HFFc6 (cell line): Measurements from ENCODE around the gene NFILZ. TPM values are rescaled to one million over a fixed set of nuclear protein-coding genes. Genes with fewer than 3 reads are reported as not detected.

Experiments used
- DNase-seq: peaks from one replicate; pipeline ENCODE4 v3.0.0-alpha.2; 2018
- H3K27ac Mint-ChIP-seq: 2 replicates; pipeline ENCODE4 v1.8.0; 2020; ENCODE audit warnings: mild to moderate bottlenecking, mixed read lengths
- H3K27me3 Mint-ChIP-seq: 2 replicates; pipeline ENCODE4 v1.8.0; 2021; ENCODE audit warnings: mild to moderate bottlenecking, moderate library complexity, mixed read lengths; ENCODE audit not compliant: insufficient read depth
- H3K36me3 Mint-ChIP-seq: 2 replicates; pipeline ENCODE4 v1.8.0; 2021; ENCODE audit warnings: low read depth, mixed read lengths
- H3K4me1 Mint-ChIP-seq: 2 replicates; pipeline ENCODE4 v1.8.0; 2020; ENCODE audit warnings: low read depth, mixed read lengths
- H3K4me3 Mint-ChIP-seq: 2 replicates; pipeline ENCODE4 v1.8.0; 2020; ENCODE audit warnings: mild to moderate bottlenecking, moderate library complexity, mixed read lengths
- H3K9me3 Mint-ChIP-seq: 2 replicates; pipeline ENCODE4 v1.8.0; 2020; ENCODE audit warnings: mild to moderate bottlenecking, mixed read lengths
- CTCF ChIP-seq: fragments of 200-600 bp; sonication (generic); IDR thresholded peaks from 2 replicates; pipeline ENCODE4 v1.5.0; 2021; ENCODE audit warnings: antibody characterized with exemption, mild to moderate bottlenecking
- total RNA-seq, 6 experiments: library from RNA; stranded (reverse); fragmentation: NEBNext Ultra II Directional; extraction: Animal tissue kit (Norgen Biotek cat#: 25700); gene quantifications; 2 replicates in 1 of 6; 3 replicates in 5 of 6; pipeline ENCODE4 v1.2.3, GENCODE V29; 2021

NFILZ gene
- total RNA-seq, 6 experiments from 2014 or later = not detected

GRCh38 chr19:8659905-8660304 is 29.5 kb downstream of the NFILZ start:
- Mint-ChIP-seq H3K27me3 (peaks cover 14% of the 10 kb centered on the region), H3K27ac (no peak overlapping the region), H3K36me3 (no peaks in the 10 kb centered on the region), H3K9me3 (peaks cover 5% of the 10 kb centered on the region; the same call in 1 of the 2 replicates), H3K4me3 (no peak overlapping the region), H3K4me1 (no peaks in the 10 kb centered on the region)
- DNase-seq = no peak
- no peak for TF ChIP-seq CTCF

DNA sequence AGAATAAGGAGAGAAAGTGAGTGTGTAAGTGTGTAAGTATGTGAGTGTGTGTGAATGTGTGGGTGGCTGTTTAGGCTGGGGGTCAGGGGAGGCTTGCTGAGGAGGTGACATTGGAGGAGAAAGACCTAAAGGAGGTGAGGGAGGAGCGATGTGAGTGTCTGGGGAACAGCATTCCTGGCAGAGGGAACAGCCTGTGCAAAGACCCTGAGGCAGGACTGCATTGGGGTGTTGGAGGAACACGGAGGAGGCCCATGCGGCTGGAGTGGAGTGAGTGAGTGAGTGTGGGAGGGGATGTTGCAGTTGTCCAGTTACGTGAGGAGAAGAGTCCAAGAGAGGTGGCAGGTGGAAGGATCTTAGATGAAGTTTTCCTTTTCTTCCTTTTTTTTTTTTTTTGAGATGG is 31.8 kb downstream of the NFILZ start:
- peaks cover 12% of the 10 kb centered on the region for H3K27me3 Mint-ChIP-seq

GRCh38 chr19:8663920-8664670 is 33.7 kb downstream of the NFILZ start:
- Mint-ChIP-seq H3K4me1 (no peaks in the 10 kb centered on the region), H3K36me3 (no peaks in the 10 kb centered on the region)

More for the DNA sequence above, 31.8 kb downstream of the NFILZ start:
- peaks cover 8% of the 10 kb centered on the region; the same call in 1 of the 2 replicates for H3K9me3 Mint-ChIP-seq
- DNase-seq = no peak
- no peaks in the 10 kb centered on the region for H3K4me1 Mint-ChIP-seq
- H3K36me3 Mint-ChIP-seq = no peaks in the 10 kb centered on the region
- H3K4me3 Mint-ChIP-seq = no peak overlapping the region
- no peak for TF ChIP-seq CTCF
- H3K27ac Mint-ChIP-seq = no peak overlapping the region

GRCh38 chr19:8664671-8665057 is 34.2 kb downstream of the NFILZ start:
- H3K27me3 Mint-ChIP-seq = peaks cover 5% of the 10 kb centered on the region
- DNase-seq = no peak
- no peaks in the 10 kb centered on the region for H3K36me3 Mint-ChIP-seq
- H3K9me3 Mint-ChIP-seq = peaks cover 11% of the 10 kb centered on the region; the same call in 1 of the 2 replicates
- H3K4me1 Mint-ChIP-seq = no peaks in the 10 kb centered on the region
- no peak for TF ChIP-seq CTCF
- H3K27ac Mint-ChIP-seq = no peak overlapping the region
- H3K4me3 Mint-ChIP-seq = no peak overlapping the region

More at GRCh38 chr19:8663920-8664670, 33.7 kb downstream of the NFILZ start:
- TF ChIP-seq CTCF = no peak
- no peak overlapping the region for H3K4me3 Mint-ChIP-seq
- H3K27ac Mint-ChIP-seq = no peak overlapping the region
- peaks cover 5% of the 10 kb centered on the region for H3K27me3 Mint-ChIP-seq
- no peak for DNase-seq
- H3K9me3 Mint-ChIP-seq = peaks cover 8% of the 10 kb centered on the region; the same call in 1 of the 2 replicates

- Mint-ChIP-seq H3K36me3 (no peaks in the 10 kb centered on the region), H3K27ac (no peak overlapping the region), H3K4me3 (no peak overlapping the region), H3K9me3 (peaks cover 12% of the 10 kb centered on the region; the same call in 1 of the 2 replicates), H3K4me1 (no peaks in the 10 kb centered on the region), H3K27me3 (peaks cover 5% of the 10 kb centered on the region)
- no peak for TF ChIP-seq CTCF
- DNase-seq = no peak
Measured at GRCh38 chr19:8665468-8666213, 35.2 kb downstream of the NFILZ start.
